HG03139 (cell line): ENCODE results near the gene B4GALNT4.
"Not testable (repeated sequence)": the region's sequence is repeated elsewhere in the genome, so short reads cannot be mapped to it uniquely, and the experiment has no call there.

Experiments used
- ATAC-seq: cut with Tn5 transposase; IDR thresholded peaks from one replicate; pipeline ENCODE4 v1.9.1; 2021; ENCODE audit not compliant: unreplicated experiment

The B4GALNT4 gene

DNA sequence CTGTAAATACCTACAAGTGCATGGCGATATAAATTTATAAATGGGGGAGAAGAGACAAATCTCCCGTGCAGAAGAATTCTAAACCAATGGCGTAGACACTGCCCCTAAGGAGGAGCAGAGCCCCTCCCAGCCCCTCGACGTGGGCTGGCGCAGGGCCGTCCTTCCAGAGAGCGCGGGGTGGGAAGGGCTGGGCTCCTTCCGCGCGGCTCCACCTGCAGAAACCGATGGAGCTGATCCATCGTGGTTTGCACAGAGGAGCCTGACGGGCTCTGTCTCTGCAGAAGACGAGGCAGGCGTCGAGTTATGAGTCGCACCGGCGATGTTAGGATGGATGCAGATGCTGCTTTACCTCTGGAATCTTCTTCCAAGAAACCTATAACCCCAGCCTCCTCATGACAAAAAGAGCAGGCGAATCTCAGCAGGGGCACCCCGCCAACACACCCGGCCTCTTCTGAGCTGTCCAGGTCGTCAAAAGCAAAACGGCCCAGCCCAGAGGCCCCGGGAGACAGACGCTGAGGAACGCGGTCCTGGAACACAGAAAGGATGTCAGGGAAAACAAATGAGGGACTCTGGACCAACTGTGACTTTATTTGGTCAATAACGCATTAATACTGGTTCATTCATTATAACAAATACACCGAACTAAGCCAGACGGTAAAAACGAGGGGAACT, 11.0 kb upstream of the B4GALNT4 start:
- no peak for ATAC-seq

DNA sequence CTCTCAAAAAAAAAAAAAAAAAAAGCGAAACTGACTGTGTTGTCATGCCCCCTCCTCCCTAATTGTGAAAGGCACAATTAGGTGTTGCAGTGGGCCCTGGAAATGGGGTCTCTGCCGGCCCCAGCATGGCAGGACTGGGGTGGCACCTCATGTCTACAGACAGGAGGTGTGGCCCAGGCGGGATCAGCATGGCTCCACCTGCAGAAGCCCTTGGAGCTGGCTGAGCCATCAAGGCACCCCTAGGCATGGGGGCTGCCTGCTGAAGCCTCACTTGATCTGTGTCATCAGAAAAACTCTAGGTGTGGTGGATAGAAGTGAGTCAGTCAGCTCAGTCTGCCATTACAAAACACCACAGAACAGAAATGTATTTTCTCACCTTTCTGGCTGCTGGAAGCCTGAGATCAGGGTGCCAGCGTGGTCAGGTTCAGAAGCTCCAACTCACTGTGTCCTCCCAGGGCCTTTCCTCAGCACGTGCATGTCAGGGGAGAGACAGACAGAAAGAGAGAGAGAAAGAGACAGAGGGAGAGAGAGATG, 10.1 kb upstream of the B4GALNT4 start:
- ATAC-seq: no peak

DNA sequence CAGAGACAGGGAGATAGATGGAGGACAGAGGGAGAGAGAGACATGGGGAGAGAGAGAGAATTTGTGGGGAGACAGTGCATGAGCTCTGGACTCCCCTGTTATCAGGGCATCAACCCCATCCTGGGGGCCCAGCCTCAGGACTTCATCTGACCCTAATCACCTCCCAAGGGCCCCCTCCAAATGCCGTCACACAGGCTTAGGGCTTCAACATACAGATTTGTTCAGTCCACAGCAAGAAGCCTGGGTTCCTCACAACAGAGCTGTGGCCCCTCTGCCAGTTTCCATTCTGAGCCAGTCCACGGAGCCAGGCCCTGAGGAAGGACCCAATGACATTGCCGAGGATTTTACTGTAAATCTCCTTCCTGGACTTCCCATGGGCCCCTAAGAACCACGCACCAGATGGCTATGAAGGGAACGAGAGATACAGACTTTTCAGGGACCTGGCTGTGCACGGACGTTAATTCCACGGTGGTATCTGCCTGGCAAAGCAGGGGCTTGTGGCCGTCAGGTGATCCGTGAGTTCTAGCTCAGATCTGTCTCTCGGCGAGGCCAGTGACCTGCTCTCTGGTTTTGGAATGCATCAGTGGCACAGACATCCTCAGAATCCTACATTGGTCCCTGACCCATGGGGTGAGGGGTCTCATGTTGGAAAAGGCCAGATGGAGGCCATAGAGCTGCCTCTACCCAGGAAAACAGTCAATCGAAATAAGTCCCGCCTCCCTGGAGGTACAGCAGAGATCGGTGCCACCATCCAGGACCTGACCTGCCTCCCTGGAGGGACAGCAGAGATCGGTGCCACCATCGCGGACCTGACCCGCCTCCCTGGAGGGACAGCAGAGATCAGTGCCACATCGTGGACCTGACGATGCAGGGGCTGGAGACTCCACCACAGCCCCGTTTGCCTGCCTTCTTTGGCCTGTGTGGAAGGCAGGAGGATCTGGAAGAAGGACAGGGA, 8.7 kb upstream of the B4GALNT4 start:
- ATAC-seq: no peak

DNA sequence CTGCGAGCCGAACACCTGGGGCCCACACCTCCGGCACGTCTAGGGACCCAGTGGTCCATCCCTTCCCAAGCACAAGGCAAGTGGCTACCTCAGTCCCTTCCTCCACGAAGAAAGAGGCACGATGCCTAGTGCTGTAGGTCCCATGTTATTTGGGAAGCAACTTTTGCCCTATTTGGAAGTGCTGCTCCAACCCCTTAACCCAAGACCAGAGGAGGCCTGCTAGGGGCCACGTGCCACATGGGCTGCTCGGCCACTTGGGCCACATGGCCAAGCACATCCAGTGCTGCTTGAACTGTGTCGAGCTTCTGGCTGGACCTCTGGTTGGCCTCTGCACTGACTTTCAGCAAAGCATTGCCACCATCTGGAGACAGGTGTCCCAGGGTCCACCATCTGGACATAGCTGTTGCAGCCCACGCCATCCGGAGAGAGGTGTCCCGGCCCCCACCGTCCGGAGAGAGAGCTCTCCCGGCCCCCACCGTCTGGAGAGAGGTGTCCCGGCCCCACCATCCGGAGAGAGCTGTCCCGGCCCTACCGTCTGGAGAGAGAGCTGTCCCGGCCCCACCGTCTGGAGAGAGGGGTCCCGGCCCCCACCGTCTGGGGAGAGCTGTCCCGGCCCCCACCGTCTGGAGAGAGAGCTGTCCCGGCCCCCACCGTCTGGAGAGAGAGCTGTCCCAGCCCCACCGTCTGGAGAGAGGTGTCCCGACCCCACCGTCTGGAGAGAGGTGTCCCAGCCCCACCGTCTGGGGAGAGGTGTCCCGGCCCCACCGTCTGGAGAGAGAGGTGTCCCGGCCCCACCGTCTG, 6.5 kb upstream of the B4GALNT4 start:
- ATAC-seq: no peak

DNA sequence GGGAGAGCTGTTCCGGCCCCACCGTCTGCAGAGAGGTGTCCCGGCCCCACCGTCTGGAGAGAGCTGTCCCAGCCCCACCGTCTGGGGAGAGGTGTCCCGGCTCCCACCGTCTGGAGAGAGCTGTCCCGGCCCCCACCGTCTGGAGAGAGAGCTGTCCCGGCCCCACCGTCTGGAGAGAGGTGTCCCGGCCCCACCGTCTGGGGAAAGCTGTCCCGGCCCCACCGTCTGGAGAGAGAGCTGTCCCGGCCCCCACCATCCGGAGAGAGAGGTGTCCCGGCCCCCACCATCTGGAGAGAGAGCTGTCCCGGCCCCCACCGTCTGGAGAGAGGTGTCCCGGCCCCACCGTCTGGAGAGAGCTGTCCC, 5.9 kb upstream of the B4GALNT4 start:
- not testable (repeated sequence) for ATAC-seq

DNA sequence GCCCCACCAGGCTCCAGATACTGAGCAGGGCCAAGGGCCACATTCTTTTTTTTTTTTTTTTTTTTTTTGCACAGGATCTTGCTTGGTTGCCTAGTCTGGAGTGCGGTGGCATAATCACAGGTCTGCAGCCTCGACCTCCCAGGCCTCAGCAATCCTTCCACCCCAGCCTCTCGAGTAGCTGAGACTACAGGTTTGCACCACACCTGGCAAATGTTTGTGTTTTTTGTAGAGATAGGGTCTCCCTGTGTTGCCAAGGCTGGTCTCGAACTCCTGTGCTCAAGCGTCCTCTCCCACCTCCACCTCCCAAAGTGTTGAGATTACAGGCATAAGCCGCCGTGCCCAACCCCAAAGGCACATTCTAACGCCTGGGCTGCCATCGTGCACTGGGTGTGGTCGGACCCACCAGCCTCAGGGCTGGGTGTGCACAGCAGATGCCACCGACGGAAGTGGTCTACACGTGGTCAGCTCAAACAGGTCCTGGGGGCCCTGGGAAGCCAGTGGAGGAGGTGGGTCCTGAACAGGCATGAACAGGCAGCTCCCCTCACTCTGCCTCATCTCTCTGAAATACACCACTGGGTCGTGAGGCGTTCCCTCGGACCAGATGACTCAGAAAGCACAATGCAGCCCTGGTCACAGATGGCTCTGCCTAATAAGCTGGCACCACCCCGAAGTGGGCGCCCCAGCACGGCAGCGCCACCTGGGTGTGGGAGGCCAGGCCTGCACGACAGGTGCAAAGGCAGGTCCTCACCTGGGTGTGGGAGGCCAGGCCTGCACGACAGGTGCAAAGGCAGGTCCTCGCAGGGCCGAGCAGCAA, 5.1 kb upstream of the B4GALNT4 start:
- ATAC-seq: no peak

DNA sequence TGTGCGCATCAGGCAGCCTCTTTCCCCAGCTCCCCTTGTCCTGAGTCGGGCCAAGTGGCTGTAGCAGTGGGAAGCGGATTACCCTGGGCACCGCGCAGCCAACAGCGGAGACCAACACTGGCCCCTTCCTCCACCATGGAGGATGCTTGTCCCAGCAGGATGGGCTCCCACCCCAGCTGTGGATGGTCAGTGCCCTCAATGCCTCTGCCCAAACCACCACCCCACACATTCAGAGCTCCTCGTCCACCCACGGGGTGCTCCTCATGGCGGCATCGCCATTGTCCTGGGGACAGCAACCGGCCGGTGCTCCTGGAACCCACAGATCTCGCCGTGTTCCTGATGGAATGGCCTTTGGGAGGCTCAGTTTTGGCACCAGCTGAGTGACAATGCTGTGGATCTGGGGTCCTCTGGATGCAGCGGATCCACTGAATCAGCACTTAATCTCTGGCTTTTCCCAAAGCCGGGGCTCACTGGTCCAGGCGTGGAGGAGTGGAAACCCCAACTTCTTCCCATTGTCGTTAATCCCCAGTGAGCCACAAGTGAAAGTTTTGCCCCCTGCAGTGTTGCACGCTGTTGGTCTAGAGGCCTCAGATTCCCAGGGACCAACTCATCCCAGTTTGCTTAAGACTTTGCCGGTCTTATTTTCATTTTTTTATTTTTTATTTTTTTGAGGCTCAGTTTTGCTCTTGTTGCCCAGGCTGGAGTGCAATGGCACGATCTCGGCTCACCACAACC, 4.1 kb upstream of the B4GALNT4 start:
- ATAC-seq: no peak

DNA sequence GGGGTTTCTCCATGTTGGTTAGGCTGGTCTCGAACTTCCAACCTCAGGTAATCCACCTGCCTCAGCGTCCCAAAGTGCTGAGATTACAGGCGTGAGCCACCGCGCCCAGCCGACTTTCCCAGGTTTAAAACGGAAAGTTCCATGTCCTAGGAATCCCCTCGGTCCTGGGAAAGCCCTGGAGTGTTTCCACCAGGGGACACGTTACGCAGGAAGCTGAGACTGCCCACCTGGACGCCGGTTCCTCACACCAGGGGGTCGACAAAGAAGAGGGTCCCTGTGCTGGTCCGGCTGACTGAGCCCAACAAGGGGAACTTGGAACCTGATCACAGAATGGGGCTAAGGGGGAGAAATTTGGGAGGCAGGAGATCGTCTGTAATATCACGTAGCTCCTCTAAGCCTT, 3.5 kb upstream of the B4GALNT4 start:
- ATAC-seq: no peak

DNA sequence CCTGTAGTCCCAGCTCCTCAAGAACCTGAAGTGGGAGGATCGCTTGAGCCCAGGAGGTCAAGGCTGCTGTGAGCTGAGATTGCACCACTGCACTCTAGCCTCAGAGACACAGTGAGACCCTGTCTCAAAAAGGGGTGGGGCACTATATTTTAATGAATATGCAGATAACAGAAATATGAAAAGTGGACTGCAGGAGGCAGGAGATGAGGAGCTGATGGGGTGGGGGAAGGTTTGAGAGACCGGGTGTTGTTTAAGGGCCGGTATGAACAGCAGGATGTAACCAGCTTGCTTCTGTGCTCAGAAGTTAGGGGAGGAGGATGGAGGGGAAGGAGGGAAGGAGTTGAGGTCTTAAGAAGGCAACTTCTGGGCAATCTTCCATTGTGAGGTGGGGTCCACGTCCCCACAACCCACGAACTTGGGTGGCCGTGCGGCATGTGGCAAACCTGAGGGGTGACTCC, 1.3 kb upstream of the B4GALNT4 start:
- no peak for ATAC-seq

DNA sequence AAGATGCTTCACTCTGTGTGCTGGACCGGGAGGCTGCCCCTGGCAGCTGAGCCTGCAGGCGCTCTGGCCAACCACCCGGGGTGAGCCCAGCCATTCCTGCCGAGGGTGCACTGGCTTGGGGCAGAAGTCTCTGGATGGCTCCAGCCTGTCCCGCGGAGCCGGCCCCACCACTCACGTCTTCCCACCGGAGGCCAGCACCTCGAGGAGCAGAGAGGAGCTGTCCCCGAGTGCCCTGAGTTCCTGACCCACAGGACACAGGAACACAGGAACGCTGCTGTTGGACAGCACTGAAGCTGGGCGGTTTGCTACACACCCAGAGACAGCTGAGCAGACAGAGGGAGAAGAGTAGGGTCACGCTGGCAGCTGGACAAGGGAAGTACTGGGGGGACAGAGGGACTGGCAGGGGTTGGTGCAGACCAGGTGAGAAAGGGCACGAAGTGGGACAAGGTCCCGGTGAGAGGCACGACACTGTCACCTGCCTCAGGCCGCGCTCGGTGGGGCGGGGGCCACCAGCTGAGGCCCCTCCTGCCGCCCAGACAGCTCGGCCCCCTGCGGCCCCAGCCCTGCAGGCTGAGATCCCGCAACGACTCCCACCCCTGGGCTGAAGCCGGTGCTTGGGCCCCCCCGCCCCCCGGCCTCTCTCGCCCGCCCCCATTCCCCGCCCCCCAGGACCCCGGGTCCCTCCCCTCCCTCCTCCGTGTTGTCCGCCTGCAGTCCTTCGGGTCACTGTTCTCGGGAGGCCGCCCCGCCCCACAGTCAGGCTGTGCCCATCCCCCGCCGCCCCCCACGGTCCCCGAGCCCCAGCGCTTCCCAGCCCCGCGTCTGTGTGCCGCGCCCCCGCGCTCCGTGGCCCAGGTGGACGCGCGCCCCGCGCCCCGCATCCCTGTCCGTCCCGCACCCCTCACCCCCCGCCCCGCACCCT, 624 bp upstream of the B4GALNT4 start:
- ATAC-seq: no peak

DNA sequence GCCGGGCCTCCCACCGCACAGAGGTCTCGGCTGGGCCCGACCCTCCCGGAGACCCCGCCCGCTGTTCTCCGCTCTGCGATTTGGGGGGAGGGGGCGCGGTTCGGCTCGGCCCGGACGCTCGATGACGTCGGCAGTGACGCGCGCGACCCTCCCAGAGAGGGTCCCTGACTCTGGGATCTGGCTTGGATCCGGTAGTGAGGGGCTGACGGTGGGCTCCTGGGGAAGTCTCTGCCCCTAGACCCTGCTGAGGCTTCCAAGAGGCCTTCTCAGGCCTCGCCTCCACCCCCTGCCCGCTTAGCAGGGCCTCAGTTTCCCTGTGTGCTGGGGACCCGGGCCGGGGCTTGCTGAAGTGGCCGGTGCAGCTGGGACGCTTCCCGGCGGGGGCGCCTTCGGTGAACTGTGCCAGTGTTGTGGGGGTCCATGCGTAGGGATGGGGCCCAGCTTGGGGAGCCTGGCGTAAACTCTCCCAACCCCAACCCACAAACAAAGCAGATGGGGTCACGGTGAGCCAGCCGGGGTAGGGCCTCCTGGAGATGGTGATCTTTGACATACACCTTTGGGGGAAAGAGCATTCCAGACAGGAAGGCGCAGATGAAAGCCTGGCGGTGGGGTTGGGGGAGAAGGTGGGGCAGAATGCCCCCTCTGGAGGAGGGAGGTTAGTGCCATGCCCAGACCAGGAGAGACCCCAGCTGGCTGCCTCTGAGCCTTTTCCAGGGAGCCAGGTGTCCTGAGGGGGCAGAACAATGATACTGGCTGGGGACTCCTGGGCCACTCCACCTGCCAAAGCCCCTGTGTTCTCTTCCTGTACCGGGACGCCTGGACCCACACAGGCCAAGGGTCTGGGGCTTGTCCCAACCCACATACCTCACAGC, 1.0 kb downstream of the B4GALNT4 start:
- ATAC-seq: no peak

DNA sequence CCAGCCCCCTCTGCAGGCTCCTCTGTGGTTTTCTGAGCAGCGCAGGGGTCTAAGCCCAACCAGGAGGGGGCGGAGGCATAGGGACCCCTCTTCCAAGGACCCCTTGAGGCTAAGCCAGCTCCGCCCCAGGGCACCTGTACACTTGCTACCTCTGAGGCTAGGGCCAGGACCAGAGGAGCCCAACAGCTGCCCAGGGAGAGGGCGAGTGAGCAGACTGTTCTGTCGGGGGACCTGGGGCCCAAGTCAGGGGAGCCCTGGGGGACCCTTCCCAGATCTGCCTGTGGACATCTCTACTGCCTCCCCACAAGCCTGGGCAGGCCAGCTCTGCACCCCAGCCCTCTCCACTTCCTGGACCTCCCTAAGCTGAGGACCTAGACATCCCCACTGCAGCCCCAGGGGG, 1.8 kb downstream of the B4GALNT4 start:
- no peak for ATAC-seq

DNA sequence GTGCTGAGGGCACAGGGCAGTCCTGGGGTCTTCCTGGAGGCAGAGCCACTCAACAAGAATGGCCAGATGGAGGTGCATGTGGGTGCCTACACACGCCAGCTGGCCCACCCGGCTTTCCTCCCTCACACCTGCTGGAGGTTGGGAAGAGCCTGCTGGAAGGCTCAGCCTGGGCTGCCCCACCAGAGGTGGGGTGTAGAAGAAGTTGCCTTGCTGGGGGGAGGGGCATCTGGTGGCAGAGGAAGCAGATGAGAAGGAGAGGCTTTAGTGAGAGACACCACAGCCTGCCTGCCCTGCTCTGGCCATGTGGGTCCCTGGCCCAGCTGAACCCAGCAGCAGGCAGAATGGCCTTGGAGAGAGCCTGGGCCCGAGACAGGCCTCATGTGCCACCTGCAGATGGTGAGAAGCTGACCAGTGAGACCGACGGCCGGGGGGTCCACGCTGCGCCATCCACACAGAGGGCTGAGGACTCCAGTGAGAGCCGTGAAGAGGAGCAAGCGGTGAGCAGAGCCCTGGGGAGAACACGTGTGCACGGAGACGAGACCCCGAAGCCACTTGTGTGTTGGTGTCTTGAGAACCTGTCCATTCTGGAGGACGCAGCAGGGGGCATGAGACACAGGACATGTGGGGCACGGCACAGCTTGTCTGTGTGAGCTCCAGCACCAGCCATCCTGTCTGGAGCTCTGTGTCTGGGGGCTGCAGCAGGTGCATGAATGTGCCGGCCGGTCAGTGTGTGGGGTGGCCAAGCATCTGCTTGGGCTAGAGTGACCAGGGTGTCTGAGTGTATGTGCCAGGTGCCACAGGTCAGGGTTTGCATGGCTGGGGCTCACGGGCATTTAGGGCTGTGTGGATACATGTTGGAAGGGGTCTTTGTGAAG, 2.7 kb downstream of the B4GALNT4 start:
- ATAC-seq: no peak

DNA sequence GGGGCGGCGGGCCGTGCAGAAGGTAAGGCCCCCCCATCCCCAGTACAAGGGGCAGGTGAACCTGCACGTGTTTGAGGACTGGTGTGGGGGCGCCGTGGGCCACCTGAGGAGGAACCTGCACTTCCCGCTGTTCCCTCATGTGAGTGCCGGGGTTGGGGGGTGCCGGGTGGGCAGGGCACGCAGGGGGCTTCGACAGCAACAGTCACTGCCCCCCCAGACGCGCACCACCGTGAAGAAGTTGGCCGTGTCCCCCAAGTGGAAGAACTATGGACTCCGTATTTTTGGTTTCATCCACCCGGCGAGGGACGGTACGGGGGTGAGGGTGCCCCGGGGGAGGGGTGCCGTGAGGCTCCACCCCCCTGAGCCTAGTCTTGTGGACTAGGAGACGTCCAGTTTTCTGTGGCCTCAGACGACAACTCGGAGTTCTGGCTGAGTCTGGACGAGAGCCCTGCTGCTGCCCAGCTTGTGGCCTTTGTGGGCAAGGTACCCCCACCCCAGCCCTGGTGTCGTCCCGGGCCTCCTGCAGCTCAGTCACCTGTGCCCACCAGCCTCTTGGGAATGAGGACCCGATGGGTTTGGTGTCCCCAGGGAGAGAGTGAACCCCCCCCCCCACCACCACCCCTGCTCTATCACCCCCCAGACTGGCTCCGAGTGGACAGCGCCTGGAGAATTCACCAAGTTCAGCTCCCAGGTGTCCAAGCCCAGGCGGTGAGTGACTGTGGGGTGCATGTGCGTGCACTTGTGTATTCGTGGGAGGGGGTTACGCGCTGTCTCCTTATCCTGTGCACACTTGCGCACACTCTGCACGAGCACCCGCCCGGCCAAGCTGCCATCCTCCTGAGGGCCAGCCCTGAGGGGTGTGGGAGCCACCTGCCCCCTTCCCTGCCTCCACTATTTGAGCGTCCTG, 3.8 kb downstream of the B4GALNT4 start:
- no peak for ATAC-seq

DNA sequence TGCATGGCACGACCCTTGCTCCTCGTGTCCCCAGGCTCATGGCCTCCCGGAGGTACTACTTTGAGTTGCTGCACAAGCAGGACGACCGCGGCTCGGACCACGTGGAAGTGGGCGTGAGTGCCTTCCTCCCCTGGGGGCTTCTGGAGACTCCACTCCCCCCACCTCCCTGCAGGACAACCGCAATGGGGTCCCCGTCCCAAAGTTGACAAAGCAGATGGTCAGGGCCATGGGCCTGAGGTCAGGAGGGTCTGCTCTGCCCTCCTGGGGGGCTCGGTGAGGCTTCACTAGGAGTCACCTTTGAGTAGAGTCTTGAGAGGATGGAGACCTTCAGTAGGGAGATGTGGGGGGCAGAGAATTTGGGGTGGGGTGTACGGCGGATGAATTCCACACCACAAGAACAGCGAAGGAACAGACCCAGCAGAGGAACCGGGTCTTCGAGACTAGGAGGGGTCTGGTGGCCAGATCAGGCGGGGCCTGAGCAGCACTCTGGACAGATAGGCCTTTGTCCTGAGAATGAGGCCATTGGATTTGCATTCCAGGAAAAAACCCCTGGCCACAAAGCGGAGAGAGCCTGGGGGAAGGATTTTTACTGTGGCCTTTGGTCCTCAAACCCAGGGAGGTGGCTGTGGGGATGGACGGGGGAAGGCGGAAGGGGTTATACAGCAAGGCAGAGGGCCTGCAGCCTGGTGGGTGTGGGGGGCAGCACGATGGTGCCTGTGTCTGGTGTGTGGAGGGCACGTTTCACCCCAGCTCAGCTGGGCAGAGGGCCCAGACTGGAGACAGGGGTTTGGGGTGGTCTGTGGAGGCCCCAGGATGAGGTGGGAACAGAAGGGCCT, 4.6 kb downstream of the B4GALNT4 start:
- ATAC-seq: no peak
